Tibial artery (tissue), 4 donors: ENCODE data around the gene CKM.

ENCODE experiments used
- DNase-seq, 2 donors: peaks; one replicate each; pipeline ENCODE4 v3.0.0-alpha.2; 2019
- H3K27ac ChIP-seq, 2 donors: fragments of 200-600 bp; sonication (generic) in 1 of 2; 1 replicate in 1 of 2; 2 replicates in 1 of 2; pipeline ENCODE4 v1.5.1; 2018 to 2019; ENCODE audit warnings: mild to moderate bottlenecking in 1 of 2
- H3K27me3 ChIP-seq, 2 donors: fragments of 200-600 bp; sonication (generic) in 1 of 2; one replicate each; pipeline versions ENCODE4 v1.5.1 to v1.6.0; 2016 to 2019
- H3K36me3 ChIP-seq, 3 donors: fragments of 200-600 bp; sonication (generic) in 2 of 3; one replicate each; pipeline ENCODE4 v1.5.1; 2016 to 2019; ENCODE audit warnings: mild to moderate bottlenecking in 2 of 3
- H3K4me1 ChIP-seq, 4 donors: fragments of 200-600 bp; sonication (generic) in 2 of 4; 1 replicate in 3 of 4; 2 replicates in 1 of 4; pipeline ENCODE4 v1.5.1; 2016 to 2019
- H3K4me3 ChIP-seq, 2 donors: fragments of 200-600 bp; sonication (generic) in 1 of 2; 1 replicate in 1 of 2; 2 replicates in 1 of 2; pipeline ENCODE4 v1.5.1; 2018 to 2019; ENCODE audit warnings: mild to moderate bottlenecking in 2 of 2
- H3K9me3 ChIP-seq, 3 donors: fragments of 200-600 bp; sonication (generic) in 1 of 3; one replicate each; pipeline ENCODE4 v1.5.1; 2016 to 2019
- CTCF ChIP-seq, 2 experiments: fragments of 200-600 bp in 1 of 2; fragments of 450-650 bp in 1 of 2; IDR thresholded peaks; one replicate each; pipeline ENCODE4 v1.5.1; 2017 to 2019; ENCODE audit warnings: antibody characterized with exemption in 2 of 2, mild to moderate bottlenecking in 1 of 2, moderate library complexity in 1 of 2
- intact Hi-C: fragments of 100-400 bp; cut with DNase I; formaldehyde crosslinking; loops from one replicate; pipeline ENCODE4 v1.15.0; 2023; ENCODE audit warnings: low total_unique reads

The CKM gene

DNA sequence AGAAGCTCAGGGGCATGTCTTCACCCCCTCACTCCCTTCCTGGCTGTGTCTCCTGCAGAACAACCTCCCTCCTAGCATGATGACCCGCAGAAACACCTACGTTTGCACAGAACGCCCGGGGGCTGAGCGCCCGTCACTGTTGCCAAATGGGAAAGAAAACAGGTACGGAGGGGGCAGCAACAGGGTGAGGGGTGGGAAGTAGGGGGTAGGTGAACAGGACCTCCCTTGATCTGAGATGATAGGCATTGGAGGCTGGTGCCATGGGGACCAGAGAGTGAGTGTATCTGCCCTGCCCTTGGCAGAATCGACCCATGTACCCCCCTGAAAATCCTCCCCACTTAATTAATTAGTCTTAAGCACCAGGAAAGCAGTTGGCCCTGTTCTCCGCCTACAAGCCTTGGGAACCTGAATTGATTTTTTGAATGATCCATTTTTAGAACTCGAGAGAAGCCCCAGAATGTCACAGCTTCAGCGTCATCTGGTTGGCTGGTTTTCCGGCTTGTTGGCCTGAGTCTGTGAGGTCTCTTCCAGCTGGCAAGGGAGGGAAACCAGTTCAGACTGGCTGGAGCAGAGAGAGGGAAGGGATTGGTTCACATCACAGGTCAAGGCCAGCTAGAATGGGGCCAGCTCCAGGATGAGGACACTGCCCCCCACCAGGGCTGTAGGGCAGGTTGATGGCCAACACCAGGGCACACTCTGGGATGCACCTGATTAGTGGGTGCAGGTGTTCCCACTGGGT, 28.2 kb downstream of the CKM start:
- H3K9me3 ChIP-seq = peaks cover 0 to 11% (median 10%) of the 10 kb centered on the region in 3 donors
- no peak overlapping the region for H3K4me3 ChIP-seq
- peaks cover 0 to 12% (median 4%) of the 10 kb centered on the region in 4 donors for H3K4me1 ChIP-seq
- TF ChIP-seq CTCF (IDR thresholded peaks at IDR 0.05) = no peak
- peak overlapping the region in 1 of 2 donors; percentile 9 for H3K27ac ChIP-seq
- H3K27me3 ChIP-seq = no peaks in the 10 kb centered on the region
- H3K36me3 ChIP-seq = peaks cover 20 to 78% (median 75%) of the 10 kb centered on the region in 3 donors
- peak in 1 of 2 donors; percentile 74 for DNase-seq
- intact Hi-C loops = no loop called here

GRCh38 chr19:45293682-45294081, 29.0 kb downstream of the CKM start:
- no peak for DNase-seq
- Histone ChIP-seq H3K4me3 (no peak overlapping the region), H3K27ac (no peak overlapping the region), H3K36me3 (peaks cover 20 to 78% (median 77%) of the 10 kb centered on the region in 3 donors), H3K4me1 (peaks cover 0 to 12% (median 4%) of the 10 kb centered on the region in 4 donors), H3K9me3 (peaks cover 0 to 11% (median 10%) of the 10 kb centered on the region in 3 donors), H3K27me3 (no peaks in the 10 kb centered on the region)
- intact Hi-C loops = no loop called here
- TF ChIP-seq CTCF (IDR thresholded peaks at IDR 0.05) = no peak

GRCh38 chr19:45291834-45292233, 30.8 kb downstream of the CKM start:
- H3K9me3 ChIP-seq = peaks cover 0 to 11% (median 10%) of the 10 kb centered on the region in 3 donors
- no peak for TF ChIP-seq CTCF (IDR thresholded peaks at IDR 0.05)
- DNase-seq = no peak
- intact Hi-C loops = no loop called here
- no peak overlapping the region for H3K27ac ChIP-seq
- H3K27me3 ChIP-seq = no peaks in the 10 kb centered on the region
- H3K36me3 ChIP-seq = peaks cover 28 to 82% (median 79%) of the 10 kb centered on the region in 3 donors
- H3K4me3 ChIP-seq = no peak overlapping the region
- peaks cover 0 to 12% (median 4%) of the 10 kb centered on the region in 4 donors for H3K4me1 ChIP-seq

DNA sequence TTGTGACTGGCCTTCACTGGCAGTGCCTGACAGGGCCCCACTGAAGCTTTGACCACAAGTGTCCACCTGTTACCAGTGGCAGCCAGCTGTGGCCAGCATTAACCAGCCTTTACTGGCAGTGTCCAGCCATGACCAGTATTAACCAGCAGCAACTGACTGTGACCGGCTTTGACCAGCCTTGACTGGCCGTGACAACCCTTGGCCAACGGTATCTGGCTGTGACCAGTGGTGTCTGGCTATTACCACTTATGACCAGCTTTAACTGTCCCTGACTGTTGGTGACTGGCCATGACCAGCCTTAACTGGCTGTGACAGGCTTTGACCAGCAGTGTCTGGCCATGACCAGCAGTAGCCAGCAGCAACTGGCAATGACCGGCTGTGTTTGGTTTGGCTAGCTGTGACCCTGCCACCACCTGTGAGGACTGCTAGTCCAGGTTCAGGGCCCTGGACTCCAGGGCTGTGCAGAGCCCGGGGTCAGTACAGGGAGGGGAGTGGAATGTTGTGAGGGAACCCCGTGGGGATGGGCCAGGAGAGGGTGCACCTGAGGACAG, 32.2 kb downstream of the CKM start:
- no peak for TF ChIP-seq CTCF (IDR thresholded peaks at IDR 0.05)
- intact Hi-C loops = no loop called here
- Histone ChIP-seq H3K27me3 (no peaks in the 10 kb centered on the region), H3K4me1 (peaks cover 0 to 12% (median 4%) of the 10 kb centered on the region in 4 donors), H3K4me3 (no peak overlapping the region), H3K9me3 (peaks cover 0 to 11% (median 10%) of the 10 kb centered on the region in 3 donors), H3K36me3 (peaks cover 28 to 86% (median 84%) of the 10 kb centered on the region in 3 donors), H3K27ac (no peak overlapping the region)
- no peak for DNase-seq

DNA sequence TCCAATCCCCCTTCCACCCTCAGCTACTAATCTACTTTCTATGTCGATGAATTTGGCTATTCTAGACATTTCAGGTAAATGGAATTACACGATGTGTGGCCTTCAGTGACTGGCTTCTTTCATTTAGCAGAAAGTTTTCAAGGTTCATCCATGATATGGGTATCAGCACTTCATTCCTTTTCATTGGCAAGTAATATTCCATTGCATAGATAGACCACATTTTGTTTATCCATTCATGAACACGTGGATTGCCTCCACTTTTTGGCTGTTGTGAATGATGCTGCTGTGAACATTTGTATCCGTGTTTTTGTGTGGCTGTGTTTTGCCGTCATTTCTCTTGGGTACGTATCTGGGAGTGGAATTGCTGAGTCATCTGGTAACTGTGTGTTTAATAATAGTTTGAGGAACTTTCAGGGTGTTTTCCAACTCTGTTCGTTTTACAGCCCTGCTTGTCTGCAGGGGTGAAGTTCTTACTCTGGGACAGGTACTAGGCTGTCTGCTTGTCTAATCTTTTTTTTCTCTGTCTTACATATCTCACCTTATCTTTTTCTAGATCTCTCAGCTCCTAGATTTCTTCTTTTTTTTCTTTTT, 39.1 kb downstream of the CKM start:
- Histone ChIP-seq H3K27ac (no peak overlapping the region), H3K27me3 (no peaks in the 10 kb centered on the region), H3K4me3 (no peak overlapping the region), H3K4me1 (no peaks in the 10 kb centered on the region), H3K36me3 (peaks cover 35 to 94% (median 79%) of the 10 kb centered on the region in 3 donors), H3K9me3 (no peaks in the 10 kb centered on the region)
- no peak for TF ChIP-seq CTCF (IDR thresholded peaks at IDR 0.05)
- no peak for DNase-seq
- intact Hi-C loops = no loop called here
